IPS-NIHi11 (cell line): ENCODE measurements around the gene CCDC7.
"Not testable (repeated sequence)": the region's sequence is repeated elsewhere in the genome, so short reads cannot be mapped to it uniquely, and the experiment has no call there.

Experiments
- DNase-seq: peaks from one replicate; pipeline ENCODE4 v3.0.0; 2012; ENCODE audit warnings: mixed read lengths, low spot score

Gene CCDC7

DNA sequence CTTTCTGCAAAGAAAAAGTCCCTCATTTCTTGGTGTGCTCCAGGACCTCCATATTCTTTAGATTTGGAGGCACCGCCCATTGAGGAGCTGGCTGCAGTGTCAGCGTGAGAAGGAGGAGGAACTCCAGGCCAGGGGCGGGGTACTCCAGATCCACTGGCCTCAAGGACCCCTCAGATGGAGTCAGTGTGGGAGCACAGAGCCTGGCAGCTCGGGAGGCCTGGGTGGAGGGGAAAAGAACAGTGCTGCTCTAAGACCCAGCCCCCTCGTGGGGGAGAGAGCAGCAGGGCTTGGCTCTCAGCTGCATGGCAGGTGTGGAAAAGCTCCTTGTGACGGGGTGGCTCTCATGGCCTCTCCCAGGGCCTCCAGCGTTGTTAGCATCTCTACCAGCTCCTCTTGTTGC lies 441.5 kb downstream of the CCDC7 start:
- DNase-seq: no peak

GRCh38 chr10:32888161-32888927 lies 442.4 kb downstream of the CCDC7 start:
- DNase-seq: no peak

DNA sequence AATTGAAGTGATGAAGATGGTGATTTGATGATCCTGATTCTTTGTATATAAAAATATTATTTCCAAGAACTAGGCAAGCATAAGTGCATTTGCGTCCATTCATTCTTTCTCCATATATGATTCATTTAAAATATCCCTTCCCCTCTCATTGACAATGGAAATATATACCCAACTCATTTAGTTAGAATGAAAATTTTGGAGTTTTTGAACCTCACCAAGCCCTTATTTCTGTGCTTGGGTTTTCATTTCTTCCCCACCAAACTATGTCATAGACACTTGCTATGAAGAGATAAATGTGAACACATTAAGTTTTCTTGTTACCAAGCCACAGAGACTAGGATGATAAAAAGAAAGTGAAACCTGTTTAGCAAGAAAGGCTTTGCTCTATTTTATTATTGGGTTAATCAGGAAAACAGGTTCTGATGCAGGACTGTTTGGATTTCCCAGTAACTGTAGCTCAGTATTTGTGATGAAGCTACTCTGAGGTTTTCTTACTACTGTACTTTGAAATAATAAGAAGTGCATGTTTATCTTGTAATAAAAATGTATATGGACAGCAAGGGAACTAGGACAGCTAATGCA lies 443.8 kb downstream of the CCDC7 start:
- no peak for DNase-seq

DNA sequence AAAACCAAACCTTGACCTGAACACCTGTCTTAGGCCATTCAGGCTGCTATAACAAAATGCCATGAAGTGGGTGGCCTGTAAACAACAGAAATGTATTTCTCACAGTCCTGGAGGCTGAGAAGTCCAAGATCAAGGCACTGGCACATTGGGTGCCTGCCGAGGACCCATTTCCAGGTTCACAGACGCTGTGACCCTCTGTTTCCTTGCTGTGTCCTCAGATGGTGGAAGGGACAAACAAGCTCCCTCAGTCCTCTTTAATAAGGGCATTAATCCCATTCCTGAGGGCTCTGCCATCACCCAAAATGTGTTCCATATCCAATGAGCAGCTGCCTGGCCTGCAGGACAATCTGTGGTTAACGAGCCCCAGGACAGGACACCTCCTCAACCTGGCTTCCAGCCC lies 444.5 kb downstream of the CCDC7 start:
- DNase-seq: no peak

DNA sequence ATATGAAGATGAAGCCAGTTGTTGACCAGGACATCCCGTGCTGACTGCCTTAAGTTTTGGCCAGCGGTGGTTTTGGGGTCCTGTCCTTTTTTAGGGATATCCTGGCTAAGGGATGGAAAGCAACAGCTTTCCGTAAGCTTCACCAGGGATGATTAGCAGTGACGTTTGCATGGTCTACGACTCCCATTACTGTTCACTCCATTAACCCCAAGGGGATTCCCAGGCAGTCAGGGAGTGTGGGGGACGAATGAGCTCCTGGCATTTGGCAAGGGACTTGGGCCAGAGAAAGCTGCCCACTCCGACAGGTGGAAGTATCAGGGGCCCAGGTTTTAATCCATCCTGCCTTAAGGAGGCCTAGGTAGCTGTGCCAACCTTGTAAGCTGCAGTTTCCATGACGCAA lies 445.3 kb downstream of the CCDC7 start:
- DNase-seq: no peak

GRCh38 chr10:32893434-32893833 lies 447.5 kb downstream of the CCDC7 start:
- DNase-seq: peak; percentile 56

GRCh38 chr10:32893916-32894664 lies 448.1 kb downstream of the CCDC7 start:
- DNase-seq: no peak

GRCh38 chr10:32895200-32895968 lies 449.4 kb downstream of the CCDC7 start:
- not testable (repeated sequence) for DNase-seq

DNA sequence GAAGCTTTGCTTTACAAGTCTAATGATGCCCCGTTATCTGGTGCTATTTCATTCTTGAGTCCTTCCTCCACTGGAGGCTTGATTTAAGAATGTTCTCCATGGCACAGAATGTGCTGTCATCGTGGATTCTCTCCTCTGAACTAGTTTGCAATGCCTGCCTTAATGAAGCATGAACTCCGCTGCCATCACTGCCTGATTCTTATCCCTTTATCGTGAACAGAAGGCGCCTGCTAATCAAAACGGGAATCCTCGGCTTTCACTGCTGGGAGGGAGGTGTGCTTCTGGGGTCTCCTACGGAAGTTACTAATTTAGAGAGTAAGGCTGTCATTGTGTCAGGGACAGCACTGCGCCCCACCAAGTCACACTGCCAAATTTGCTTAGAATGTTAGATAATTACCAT lies 455.9 kb downstream of the CCDC7 start:
- no peak for DNase-seq

GRCh38 chr10:32905466-32905865 lies 459.5 kb downstream of the CCDC7 start:
- no peak for DNase-seq

DNA sequence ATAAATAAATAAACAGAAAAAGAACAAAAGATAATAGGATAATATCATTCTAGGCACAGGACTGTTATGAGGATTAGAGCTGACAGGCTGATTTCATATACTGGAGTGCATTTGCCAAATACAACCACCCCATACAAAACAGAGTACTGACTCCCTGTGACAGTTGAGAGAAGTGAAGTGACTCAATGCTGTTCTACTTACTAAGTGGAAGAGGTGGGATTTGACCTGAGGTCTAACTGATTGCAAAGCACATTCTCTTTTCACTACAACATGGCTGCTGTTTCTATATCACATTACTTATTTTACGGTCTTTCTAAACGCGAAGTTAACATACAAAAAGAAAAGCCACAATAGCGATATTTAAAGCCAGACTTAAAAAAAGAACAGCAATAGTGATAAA lies 460.7 kb downstream of the CCDC7 start:
- no peak for DNase-seq

DNA sequence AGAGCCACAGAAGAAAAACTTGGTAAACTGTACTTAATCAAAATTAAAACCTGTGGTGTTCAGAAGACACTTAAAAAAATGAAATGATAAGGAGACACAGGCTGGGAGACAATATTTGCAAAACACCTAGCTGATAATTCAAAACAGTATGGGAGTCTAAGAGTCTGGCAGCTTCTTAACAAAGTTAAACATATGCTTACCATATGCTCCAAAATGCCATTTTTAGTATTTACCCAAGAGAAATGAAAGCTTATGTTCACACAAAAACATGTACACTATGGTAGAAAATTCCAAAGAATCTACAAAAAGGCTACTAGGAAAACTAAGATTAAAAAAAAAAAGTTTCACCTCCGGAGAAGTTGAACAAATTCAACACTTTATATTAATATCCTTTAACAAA lies 463.5 kb downstream of the CCDC7 start:
- DNase-seq: no peak

DNA sequence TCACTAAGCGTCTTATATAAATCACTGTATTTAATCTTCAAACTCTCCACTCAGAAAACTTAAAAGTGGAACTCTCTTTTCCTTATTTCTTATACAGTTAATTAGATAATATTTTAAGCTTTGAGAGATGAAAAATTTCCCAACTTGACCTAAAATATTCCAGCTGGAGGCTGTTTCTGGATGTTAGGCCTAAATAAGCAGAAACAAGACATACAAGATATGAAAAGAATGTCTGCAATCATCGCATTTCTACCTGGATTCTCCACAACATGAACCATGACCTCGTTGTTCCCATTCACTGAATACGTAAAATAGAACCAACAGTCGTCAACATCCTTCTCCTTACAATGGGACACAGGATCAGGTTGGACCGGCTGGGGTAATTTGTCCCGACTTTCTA lies 464.0 kb downstream of the CCDC7 start:
- DNase-seq: not testable (repeated sequence)

DNA sequence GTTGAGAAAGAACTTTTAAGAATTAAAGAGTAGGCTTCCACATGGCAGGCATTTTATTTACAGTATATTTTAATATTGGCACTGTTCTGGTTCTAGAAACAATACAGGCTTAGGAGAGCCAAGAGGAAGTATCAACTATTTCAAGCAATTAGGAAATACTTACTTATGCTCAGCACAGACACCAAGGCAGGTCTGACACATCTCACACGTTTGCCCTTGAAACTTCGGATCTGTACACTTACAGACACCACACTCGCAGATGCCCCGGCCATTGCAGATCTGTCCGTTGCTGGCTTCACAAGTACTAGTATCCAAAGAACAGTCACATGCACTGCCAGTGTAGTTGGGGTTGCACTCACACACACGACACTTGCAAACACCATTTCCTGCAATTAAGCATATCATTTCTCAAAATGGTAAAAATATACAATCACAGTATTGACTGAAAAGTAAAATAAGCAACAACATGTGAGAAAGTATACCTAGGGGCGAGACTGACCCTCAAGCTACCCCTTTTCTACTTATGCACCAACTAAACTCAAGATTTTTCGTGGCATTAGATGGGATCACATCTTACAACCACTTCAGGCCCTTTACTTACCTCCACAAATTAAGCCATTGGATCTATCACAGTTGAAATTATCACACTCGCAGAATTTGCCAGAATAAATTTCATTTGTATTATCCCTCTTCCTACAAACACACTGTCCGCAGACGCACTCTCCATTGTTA lies 465.5 kb downstream of the CCDC7 start:
- no peak for DNase-seq

- not testable (repeated sequence) for DNase-seq
Measured at GRCh38 chr10:32917817-32918216, 471.9 kb downstream of the CCDC7 start.

DNA sequence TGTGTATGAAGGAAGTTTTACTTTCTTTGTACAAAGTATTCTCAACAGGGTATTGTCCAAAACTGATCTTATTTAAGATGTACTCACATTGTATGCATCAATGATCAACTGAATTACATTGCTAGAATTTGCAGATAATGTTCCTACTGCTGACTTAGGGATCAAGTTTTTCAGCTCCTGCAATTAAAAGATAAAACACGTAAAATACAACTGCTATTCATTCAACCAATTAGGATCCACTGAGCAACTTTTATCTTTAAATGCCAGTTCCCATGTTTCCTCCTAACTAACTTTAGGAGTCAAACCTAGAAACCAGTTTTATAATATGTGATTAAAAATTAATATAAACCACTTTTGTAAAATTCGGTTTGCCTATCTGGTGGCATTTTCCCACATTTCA lies 476.2 kb downstream of the CCDC7 start:
- DNase-seq: no peak

- DNase-seq: no peak
Measured at GRCh38 chr10:32923134-32923533, 477.2 kb downstream of the CCDC7 start.

DNA sequence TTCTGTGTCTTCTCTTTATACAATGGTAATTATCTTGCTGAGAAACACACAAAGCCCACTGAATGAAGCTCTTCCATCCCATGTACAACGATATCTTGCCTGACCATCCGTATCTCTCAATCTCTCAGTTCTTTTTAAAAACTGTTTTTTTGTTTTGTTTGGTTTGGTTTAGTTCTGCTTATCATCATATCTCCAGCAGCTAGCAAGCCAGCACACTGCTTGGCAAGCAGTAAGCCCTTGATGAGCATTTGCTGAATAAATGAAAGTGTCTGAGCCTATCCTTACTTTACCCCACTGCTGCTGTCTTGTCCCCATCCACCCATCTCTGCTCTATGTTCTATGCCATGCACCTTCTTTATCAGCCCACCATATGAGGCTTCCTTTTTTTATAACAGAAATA lies 477.9 kb downstream of the CCDC7 start:
- no peak for DNase-seq
